HG02571 (cell line): ENCODE measurements around the gene PPIF.
"Not testable (repeated sequence)": the region's sequence is repeated elsewhere in the genome, so short reads cannot be mapped to it uniquely, and the experiment has no call there.

Source experiments
- ATAC-seq: cut with Tn5 transposase; IDR thresholded peaks from one replicate; pipeline ENCODE4 v1.9.1; 2021; ENCODE audit warnings: mild to moderate bottlenecking, moderate library complexity; ENCODE audit not compliant: unreplicated experiment

The PPIF gene

DNA sequence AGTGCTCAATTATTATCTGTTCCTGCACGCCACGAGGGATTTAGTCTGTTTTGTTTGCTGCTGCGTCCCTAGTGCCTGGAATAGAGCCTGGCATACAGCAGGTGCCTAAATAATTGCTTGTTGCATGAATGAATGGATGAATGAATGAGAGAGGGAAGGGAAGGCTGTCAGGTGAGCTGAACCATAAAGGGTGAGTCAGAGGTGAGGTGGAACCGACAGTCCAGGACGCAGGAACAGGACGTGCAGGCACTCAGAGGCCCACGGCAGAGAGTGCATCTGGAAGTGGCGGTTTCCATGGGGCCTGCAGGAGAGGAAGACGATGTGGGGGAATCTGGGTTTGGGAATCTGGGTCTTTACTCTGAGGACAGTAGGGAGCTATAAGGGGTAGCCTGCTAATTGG, 17.7 kb upstream of the PPIF start:
- ATAC-seq, result no peak

DNA sequence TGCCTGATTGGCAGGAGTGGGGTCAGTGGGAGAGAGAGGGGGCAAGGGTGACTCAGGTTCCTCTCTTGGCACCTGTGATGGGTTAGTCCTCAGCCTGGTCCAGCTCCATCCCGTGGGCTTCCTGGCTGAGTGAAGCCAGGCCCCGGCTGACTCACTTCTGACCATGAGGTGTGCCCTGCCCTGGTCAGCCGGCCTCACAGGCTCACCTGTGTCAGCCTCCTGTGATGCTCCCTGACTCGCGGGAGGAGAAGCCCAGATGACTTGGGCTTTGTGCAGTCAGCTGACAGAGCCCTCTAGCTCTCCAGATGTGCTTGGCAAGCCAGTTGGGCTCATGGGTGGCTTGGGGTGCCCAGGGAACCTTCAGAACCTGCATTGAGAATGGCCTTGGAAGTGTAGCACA, 16.0 kb upstream of the PPIF start:
- ATAC-seq, result peak; percentile 14

DNA sequence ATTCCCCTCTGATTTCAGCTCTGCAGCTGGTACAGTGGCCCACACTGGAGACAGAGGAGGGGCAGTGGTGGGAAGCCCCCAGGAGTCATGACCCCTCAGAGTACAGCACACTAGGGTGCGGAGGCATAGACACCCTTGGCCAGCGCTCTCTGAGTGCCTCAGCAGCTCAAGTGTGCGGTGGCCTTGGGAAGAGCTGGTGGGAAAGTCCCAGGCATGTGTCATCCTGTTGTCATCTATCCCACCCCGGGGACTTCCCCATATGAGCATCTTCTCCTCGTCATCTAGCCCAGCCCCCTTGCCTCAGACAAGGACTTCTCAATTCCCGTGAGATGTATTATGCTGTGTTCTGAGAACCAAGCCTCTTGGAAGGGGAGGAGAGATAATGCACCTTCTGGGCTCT, 15.6 kb upstream of the PPIF start:
- ATAC-seq, result peak; percentile 76

DNA sequence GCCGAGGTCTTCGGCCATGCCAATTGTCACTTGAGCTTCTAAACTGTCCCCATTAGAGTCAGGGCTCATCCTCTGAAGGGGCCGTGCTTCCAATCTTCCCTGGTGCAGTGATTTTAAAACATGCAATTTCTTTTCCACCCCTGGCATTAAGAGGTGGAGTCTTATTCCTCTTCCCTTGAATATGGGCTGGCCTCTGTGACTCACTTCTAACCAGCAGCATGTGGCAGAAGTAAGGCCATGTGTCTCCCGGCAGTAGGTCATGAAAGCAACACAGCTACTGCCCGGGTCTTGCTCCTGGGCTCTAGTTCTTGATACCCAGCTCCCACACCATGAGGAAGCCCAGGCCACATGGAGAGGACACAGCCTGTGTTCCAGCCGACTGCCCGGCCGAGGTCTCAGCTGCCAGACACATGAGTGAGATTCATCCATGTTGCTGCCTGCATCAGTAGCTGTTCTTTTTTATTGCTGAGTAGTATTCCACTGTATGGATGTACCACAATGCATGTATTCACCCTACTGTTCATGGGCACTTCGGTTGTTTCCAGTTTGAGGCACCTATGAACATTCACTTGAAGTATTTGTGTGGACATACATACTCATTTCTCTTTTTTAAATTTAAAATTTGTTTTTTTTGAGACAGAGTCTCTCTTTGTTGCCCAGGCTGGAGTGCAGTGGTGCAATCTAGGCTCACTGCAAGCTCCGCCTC, 14.5 kb upstream of the PPIF start:
- not testable (repeated sequence) for ATAC-seq

DNA sequence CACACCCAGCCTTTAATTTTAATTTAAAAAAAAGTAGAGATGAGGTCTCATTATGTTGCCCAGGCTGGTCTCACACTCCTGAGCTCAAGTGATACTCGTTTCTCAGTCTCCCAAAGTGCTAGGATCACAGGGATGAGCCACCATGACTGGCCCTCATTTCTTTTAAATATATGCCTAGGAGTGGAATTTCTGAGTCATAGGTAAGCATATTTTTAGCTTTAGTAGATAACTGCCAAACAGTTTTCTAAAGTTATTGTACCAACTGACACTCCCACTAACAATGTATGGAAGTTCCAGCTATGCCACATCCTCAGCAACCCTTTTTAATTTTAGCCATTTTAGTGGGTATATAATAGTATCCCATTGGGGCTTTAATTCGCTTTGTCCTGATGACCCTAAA, 13.8 kb upstream of the PPIF start:
- ATAC-seq, result no peak

DNA sequence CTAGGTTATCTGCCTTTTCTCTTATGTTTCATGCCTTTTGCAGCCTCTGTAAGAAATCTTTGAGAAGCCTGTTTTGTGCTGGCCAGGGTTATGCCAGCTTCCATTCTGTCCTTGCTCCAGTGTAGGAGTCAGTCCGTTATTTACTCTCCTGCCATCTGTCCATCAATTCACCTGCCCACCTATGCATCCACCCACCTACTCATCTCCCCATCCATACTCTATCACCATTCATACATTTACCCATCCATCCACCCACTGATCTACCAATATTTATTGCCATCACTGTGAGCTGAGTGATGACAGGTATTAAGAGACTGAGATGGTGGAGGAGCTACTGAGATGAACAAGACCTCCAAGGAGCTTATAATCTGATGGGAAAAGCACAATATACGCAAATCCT, 12.7 kb upstream of the PPIF start:
- ATAC-seq, result no peak

DNA sequence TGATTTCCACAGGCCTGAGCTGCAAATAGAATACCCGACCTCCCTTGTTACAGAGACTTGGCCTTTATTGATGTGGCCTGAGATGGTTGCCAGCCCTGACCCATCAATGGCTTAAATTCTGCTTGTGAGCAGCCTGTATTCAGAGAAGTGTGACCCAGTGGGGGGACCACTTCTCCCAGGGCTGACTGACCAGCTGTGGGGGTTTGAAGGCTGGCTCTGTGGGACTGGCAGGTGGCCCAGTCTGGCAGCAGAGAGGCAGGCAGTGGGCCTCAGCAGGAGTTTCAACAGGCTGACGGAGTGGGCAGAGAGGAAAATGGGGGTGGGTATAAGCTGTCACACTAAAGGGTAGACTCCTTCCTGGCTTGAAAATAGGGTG, 12.2 kb upstream of the PPIF start:
- no peak for ATAC-seq

DNA sequence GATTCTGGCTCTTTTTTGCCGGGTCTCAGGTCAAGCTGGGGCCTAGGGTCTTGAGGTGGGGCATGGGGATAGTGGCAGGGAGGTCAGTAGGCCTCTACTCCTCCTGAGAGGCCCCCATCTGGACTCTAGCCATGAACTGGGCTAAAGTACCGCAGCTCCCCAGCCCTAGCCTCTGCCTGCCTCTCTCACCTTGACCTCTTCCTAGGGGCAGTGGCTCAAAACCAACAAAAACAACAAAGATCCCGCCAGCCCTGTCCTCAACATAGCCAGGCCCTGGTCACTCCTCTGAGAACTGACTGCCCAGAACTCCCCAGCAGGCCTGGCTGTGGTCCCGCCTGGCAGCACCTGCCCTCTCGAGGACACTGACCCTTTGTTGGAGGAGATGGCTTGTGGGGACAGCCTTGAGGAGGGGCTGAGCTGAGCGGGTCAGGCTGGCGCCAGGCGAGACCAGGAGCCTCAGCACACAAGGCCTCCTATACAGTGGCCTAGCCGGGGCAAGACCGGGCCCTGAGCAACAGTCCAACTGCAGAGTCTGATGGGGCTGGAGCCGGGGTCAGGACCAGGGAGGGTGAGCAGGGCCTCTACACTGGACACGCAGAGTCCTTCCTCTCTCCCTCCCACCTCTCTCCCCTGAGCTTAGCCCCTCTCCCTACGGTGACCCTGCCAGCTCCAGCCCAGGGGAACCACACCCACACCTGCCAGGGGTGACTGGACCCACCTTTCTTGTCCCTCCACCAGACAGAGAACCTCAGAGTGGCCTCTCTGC, 11.6 kb upstream of the PPIF start:
- no peak for ATAC-seq

DNA sequence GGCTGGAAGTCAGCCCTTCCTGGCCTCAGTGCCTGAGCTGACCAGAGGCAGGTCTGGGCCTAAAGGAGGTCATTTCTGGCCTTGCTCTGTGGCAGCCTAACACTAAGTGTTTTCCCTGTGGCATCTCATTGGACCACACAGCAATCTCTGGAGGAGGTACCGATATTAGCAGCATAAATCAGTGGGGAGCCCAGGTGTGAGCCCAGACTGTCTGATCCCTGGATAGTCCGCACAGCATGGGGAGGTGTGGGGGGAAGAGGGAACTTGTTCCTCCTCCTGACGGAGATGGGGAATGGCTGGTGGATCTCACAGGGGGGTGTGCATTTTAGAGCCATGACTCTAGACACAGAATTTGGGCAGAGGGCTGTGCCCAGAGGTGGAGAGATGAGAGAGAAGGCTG, 11.0 kb upstream of the PPIF start:
- no peak for ATAC-seq

DNA sequence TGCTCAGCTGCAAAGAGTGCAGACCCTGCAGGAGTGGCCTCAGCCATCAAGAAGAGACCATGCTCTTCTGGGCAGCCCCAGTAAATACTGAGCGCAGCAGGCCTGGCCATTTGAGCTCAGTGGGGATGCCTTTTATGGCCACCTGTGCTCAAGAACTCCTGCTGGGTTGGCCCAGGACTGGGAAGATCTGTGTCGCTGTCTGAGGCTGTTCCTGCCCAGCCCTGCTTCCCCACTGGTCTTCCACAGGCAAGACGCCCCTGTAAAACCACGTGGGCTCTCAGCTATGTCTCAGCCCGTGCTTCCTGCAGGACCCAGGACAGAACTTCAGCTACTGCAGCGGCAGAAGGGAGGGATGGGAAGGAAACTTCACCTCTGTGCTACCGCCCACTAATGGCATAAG, 10.5 kb upstream of the PPIF start:
- ATAC-seq, result no peak

DNA sequence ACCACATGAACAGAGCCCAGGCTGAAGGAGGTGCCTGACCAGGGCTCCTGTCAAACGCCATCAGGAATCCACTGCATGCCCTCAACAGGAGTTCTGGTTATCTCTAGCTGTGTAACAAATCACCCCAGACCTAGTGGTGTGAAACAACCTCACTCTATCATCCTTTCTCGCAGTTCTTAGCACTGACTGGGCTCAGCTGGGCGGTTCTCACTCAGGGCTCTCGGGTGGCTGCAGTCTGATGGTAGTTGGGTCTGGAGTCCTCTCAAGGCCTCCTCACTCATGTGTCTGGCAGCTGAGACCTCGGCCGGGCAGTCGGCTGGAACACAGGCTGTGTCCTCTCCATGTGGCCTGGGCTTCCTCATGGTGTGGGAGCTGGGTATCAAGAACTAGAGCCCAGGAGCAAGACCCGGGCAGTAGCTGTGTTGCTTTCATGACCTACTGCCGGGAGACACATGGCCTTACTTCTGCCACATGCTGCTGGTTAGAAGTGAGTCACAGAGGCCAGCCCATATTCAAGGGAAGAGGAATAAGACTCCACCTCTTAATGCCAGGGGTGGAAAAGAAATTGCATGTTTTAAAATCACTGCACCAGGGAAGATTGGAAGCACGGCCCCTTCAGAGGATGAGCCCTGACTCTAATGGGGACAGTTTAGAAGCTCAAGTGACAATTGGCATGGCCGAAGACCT, 9.3 kb upstream of the PPIF start:
- not testable (repeated sequence) for ATAC-seq

DNA sequence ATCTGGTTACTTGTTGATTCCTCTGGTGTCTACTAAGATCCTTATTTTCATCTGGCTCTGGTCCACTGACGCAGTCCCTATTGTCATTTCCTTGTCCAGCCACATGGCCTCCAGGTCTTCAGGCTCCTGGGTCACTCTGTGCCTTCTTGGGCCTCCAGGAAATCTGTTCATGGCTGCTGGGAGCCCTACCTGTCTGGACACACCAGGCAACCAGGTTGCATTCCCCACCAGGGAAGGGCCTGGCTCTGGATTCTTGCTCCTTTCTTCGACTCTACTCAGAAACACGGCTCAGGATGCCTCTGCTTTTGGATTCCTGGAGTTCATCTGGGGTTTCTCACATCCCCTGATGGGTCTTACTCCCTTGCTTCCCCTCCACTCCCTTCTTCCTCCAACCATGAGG, 8.0 kb upstream of the PPIF start:
- no peak for ATAC-seq

DNA sequence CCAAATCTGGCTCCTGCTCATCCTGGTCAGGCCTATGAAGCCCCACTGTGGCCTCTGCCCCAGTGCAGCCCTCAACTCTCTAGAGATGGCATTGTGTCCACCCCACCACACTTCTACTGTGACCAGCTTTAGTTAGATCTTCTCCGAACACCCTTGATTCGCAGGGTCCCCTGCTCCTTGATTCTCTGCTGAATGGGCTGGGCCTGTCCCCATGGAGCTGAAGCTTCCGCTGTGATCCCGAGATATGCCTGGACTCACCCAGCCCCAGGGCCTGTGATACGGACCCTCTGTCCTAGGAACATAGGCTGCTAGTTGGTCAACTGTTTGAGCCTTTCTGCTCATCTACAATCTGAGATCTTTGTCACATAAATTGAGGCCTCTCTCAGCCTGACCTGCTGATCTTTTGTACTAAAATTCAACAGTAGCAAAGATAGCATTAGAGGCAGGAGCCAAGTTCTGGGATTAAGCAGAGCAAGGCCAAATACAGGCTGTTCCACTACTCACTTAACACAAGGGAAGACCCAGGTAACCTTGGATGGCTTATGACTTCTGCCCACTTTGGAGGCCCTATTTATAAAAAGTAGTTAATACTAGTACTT, 6.5 kb upstream of the PPIF start:
- ATAC-seq, result no peak

DNA sequence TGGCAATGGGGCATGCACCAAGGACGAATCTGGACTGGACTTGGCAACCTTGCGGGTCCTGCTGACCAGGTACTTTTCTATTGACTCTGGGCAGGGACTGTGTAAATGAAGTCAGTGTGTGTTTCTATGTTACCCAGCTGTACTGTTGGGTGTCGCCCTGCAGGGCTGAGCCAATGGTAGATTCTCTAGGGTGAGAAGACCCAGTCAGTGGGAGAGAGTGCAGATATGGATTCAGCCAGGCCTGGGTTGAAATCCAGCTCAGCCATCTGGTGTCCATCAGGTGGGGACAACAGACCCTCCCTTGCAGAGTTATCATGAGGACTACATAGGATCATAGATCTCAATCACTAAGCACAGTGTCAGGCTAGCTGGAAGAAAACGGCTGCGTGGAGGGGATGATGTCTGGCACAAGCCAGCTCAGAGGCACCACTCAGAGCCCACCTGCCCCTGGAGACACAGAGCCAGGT, 4.9 kb upstream of the PPIF start:
- ATAC-seq, result no peak

DNA sequence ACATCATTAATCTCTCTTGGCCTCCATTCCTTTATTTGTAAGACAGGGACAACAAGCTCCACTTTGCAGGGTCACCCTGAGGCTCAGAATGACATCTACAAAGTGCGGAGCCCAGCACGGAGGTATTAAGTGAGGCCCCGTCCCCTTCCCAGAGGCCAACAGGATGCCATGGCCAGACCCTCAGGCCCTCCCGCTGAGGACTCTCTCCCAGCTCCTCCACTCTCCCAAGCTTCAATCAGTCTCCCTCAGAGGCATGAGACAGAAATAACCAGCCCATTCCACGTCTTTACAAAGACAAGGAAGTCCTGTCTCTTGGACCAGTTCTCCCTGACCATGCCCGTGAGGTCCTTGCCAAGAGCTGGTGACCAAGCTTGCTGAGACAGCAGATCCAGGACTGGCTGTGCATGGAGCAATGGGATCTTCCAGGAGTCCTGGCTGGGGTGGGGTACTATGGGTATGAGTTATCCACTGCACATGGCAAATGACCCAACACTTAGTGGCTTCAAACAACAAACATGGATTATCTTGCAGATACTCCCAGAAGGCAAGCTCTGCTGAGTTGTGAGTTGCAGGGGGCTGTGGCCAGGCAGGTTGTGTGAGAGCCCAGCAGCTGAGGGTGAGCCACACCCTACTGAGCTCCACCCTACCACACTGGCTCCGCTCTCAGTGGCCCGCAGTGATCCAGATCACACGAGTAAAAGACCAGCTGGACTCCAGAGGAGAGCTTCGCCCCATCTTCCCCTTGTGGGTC, 4.3 kb upstream of the PPIF start:
- no peak for ATAC-seq

DNA sequence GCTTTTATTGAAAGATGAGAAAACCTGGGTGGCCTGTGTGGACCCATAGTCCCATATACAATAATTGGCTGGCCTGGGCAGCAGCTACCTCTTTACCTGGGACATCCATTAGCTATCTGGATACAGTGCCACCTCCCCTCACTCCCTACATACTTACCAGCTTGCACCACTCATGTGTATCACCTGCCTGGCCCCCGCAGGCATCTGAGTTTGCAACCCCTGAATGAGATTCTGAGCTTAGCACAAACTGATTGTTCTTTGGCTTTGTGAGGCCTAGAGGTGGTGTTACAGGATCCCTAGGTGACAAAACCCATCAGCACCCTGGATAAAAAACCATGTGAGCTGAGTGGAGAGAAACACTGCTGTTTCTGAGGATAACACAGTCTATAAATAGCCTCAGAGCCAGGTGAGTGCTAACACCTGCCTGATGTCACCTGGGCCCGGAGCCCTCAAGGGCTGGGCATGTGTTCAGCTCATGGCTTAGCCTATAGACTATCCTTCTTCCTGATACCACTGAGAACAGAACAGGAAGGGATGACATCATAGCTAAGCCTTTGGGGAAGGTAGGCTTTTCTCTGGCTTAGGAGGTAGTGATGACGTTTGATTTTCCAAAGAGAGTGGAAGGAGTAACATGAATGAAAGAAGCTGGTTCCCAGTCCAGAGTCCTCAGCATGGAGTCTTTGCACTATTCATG, 2.6 kb upstream of the PPIF start:
- ATAC-seq, result no peak

DNA sequence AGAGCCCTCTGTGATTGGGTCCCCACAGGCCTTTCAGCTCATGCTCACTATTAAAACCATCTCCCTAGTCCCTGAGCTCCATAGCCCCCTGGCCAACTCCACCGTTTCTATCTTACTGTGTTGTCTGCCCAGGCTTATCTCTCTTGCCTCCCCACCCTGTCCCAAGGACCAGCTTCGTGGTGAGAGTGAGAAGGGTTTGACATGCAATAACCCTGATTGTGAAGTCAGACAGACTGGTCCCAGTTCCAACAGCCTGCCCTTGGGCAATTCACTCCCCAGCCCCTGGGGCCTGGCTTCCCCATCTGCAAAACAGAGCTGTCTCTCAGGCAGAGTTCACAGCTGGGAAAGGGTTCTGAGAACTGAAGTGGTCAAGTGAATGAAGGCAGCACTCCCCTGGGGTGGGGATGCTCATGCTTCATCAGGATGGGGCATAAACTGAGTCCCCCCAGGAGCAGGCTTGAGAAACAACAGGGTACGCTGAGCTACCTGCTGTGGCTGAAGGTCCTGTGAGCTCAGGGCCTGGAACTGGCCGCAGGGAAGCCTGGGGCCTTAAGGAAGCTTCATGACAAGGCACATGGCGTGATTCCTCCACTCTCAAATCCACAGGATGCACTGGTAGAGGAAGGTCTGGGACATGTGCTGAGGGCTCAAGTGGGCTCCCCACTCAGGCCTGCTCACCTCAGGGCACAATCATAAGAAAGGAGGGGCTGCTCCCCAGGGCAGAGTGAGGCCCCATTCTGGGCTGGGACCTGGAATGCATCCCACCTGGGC, 1.8 kb upstream of the PPIF start:
- ATAC-seq, result no peak

DNA sequence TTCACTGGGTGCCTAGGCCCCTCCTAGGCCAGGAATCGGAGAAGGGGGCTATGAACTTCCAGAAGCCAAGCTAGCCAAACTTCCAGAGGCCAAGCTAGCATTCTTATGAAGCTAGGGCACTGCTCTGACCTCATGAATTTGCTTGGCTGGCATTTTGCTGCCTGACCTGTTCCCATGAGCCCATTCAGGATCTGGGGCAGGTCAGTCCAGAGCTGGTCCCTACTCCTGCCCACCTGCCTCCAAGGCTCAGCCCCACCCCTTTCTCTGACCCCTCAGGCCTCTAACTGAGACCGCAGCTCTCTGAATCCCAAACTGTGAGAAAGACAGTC, 1.3 kb upstream of the PPIF start:
- ATAC-seq, result no peak

DNA sequence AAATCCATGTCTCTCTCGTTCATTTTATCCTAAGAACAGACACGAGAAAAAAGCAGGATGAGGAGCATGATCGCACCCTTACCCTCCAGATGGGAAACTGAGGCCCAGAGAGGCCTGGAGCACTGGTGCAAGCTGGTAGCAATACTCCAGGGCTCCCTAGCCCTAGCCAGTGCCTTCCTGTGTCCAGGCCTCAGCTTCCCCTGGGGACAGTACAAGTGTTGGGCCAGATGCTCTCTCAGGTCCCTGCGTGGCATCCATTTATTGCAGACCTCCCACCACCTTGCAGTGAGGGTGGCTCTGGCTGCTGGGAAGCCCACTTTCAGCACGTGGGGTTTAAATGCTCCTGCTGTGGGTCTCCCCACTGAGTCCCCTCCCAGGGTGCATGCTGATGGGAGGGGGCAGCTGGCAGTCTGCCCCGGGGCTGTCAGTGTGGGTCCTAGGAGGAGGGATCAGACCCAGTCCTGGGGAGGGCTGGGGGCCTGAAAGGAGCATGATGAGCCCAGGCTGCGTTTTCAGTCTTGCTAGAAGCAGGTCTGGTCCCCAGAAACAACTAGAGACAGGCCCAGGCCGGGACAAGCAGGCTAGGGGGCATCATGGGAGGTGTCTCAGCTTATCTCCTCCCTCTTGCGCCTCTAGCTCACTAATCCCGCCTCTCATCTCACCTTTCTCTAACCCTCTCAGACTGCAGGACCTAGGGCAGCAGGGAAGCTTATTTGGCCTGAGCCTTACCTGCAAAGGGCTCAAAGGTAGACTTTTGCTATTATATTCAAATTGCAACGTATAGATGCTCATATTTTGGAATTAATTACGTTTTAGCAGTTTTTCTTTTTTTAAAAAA, 662 bp upstream of the PPIF start:
- no peak for ATAC-seq
